ENCODE measurements around the gene CLEC3B. TPM values are rescaled to one million over a fixed set of nuclear protein-coding genes. Genes with fewer than 3 reads are reported as not detected.

The CLEC3B gene
- total RNA-seq, 1 experiment from 2014 or later: not detected

- H3K27me3 ChIP-seq (ENCODE audit: insufficient read depth, low read depth): no peaks in the 10 kb centered on the region
- no peak for TF ChIP-seq CTCF (conservative IDR thresholded peaks at IDR 0.05)
- TF ChIP-seq EZH2 (IDR thresholded peaks at IDR 0.05; ENCODE audit: low read depth): no peak
- no peaks in the 10 kb centered on the region for H3K79me2 ChIP-seq (ENCODE audit: low read depth)
- no peak overlapping the region for H3K4me2 ChIP-seq
- peaks cover 12% of the 10 kb centered on the region for H3K4me1 ChIP-seq (replicated peaks; ENCODE audit: insufficient read depth)
- H3K36me3 ChIP-seq (ENCODE audit: low read depth): no peaks in the 10 kb centered on the region
- peaks cover 8% of the 10 kb centered on the region for H3F3A ChIP-seq (ENCODE audit: insufficient read depth, low read depth)
- H3K4me3 ChIP-seq: no peak overlapping the region
- intact Hi-C loops (cut with micrococcal nuclease; ENCODE audit: unreplicated experiment): loop anchor here (2.0 to 10.0 kb wide), 7 partner anchors 118 to 1339 kb away; partner anchors contain the start of genes CCR5, LIMD1 and SACM1L
- DNase-seq: no peak
- CTCF ChIA-PET: interaction anchor here (0.7 kb wide), 1 partner anchor 40 kb away, joined by 10 read pairs; no protein-coding TSS in a partner anchor
- POLR2A ChIA-PET (ENCODE audit: unreplicated experiment): interaction anchor here (0.5 to 0.6 kb wide), 2 partner anchors 434 to 616 kb away, joined by 4 to 5 read pairs; no protein-coding TSS in a partner anchor
- BruUV-seq (replicated peaks): no TSS peak
- H3K27ac ChIP-seq: no peak overlapping the region
- no peak overlapping the region for H2AFZ ChIP-seq
- no peaks in the 10 kb centered on the region for H3K9me2 ChIP-seq (ENCODE audit: insufficient read depth)
- H4K20me1 ChIP-seq (ENCODE audit: insufficient read depth): no peaks in the 10 kb centered on the region
- no peaks in the 10 kb centered on the region for H3K9me3 ChIP-seq (ENCODE audit: insufficient read depth, low read depth)
Observed at GRCh38 chr3:45035441-45036301, 9.6 kb downstream of the CLEC3B start.

- no TSS peak for BruUV-seq (replicated peaks)
- ChIA-PET POLR2A (ENCODE audit: unreplicated experiment) (interaction anchor here (0.6 to 0.7 kb wide), 2 partner anchors 54 to 164 kb away, joined by 3 to 6 read pairs; no protein-coding TSS in a partner anchor), CTCF (interaction anchor here (0.8 kb wide), 1 partner anchor 188 kb away, joined by 4 read pairs; no protein-coding TSS in a partner anchor)
- Histone ChIP-seq H3K9me2 (ENCODE audit: insufficient read depth) (no peaks in the 10 kb centered on the region), H3F3A (ENCODE audit: insufficient read depth, low read depth) (peaks cover 11% of the 10 kb centered on the region), H3K36me3 (ENCODE audit: low read depth) (no peaks in the 10 kb centered on the region), H3K27me3 (ENCODE audit: insufficient read depth, low read depth) (no peaks in the 10 kb centered on the region), H4K20me1 (ENCODE audit: insufficient read depth) (no peaks in the 10 kb centered on the region), H3K27ac (no peak overlapping the region), H3K9me3 (ENCODE audit: insufficient read depth, low read depth) (no peaks in the 10 kb centered on the region), H3K4me1 (replicated peaks; ENCODE audit: insufficient read depth) (peaks cover 30% of the 10 kb centered on the region), H3K4me3 (no peak overlapping the region), H3K79me2 (ENCODE audit: low read depth) (no peaks in the 10 kb centered on the region), H3K4me2 (peak overlapping the region; percentile 55; the same call in 1 of the 2 replicates), H2AFZ (no peak overlapping the region; the same call in 1 of the 2 replicates)
- DNase-seq: peak; percentile 83 to 91
- TF ChIP-seq CTCF (conservative IDR thresholded peaks at IDR 0.05) (peak; percentile 88), EZH2 (IDR thresholded peaks at IDR 0.05; ENCODE audit: low read depth) (no peak)
- intact Hi-C loops (cut with micrococcal nuclease; ENCODE audit: unreplicated experiment): loop anchor here (1.0 to 10.0 kb wide), 8 partner anchors 121 to 1337 kb away; partner anchors contain the start of genes CCR5, LIMD1 and SACM1L
Observed at GRCh38 chr3:45037720-45038455, 11.8 kb downstream of the CLEC3B start.

- CTCF ChIA-PET: interaction anchor here (0.5 to 2.4 kb wide), 8 partner anchors 50 to 461 kb away, joined by 3 to 17 read pairs (median 6); no protein-coding TSS in a partner anchor
- Histone ChIP-seq H3K36me3 (ENCODE audit: low read depth) (no peaks in the 10 kb centered on the region), H3K79me2 (ENCODE audit: low read depth) (no peaks in the 10 kb centered on the region), H3K4me2 (peak overlapping the region; percentile 42), H3K27ac (peak overlapping the region; percentile 17), H3K4me3 (no peak overlapping the region), H2AFZ (peak overlapping the region; percentile 15; the same call in 1 of the 2 replicates), H3F3A (ENCODE audit: insufficient read depth, low read depth) (peaks cover 11% of the 10 kb centered on the region), H3K27me3 (ENCODE audit: insufficient read depth, low read depth) (no peaks in the 10 kb centered on the region), H3K9me3 (ENCODE audit: insufficient read depth, low read depth) (no peaks in the 10 kb centered on the region), H4K20me1 (ENCODE audit: insufficient read depth) (no peaks in the 10 kb centered on the region), H3K9me2 (ENCODE audit: insufficient read depth) (no peaks in the 10 kb centered on the region), H3K4me1 (replicated peaks; ENCODE audit: insufficient read depth) (peaks cover 41% of the 10 kb centered on the region)
- no TSS peak for BruUV-seq (replicated peaks)
- intact Hi-C loops (cut with micrococcal nuclease; ENCODE audit: unreplicated experiment): loop anchor here (5.0 kb wide), 1 partner anchor 81 kb away; no protein-coding TSS in a partner anchor
- DNase-seq: no peak
- TF ChIP-seq EZH2 (IDR thresholded peaks at IDR 0.05; ENCODE audit: low read depth): no peak
- no peak for TF ChIP-seq CTCF (conservative IDR thresholded peaks at IDR 0.05)
- POLR2A ChIA-PET (ENCODE audit: unreplicated experiment): interaction anchor here (0.6 kb wide), 2 partner anchors 455 to 902 kb away, joined by 3 to 9 read pairs; partner anchors contain the start of gene CXCR6
Observed at GRCh38 chr3:45041666-45042065, 15.6 kb downstream of the CLEC3B start.

All from PC-9 (cell line).